ENCODE data around the gene KRT35. TPM values are rescaled to one million over a fixed set of nuclear protein-coding genes. Genes with fewer than 3 reads are reported as not detected.
"Not testable (repeated sequence)": the region's sequence is repeated elsewhere in the genome, so short reads cannot be mapped to it uniquely, and the experiment has no call there.

The KRT35 gene
- total and polyA plus RNA-seq, 2 donors (not counting 1 experiment from before 2014, with no cell fraction given) = not detected

- Histone ChIP-seq H4K20me1 (ENCODE audit: control insufficient read depth, extremely low read depth, insufficient read depth, low read length) (no peaks in the 10 kb centered on the region), H3K27me3 (ENCODE audit: control insufficient read depth, insufficient read depth, low read length) (peaks cover 5% of the 10 kb centered on the region), H3K36me3 (ENCODE audit: control insufficient read depth, insufficient read depth, low read length) (no peaks in the 10 kb centered on the region), H3K9ac (ENCODE audit: insufficient read depth, low read length) (no peak overlapping the region), H3K79me2 (ENCODE audit: control insufficient read depth, insufficient read depth, low read length) (no peaks in the 10 kb centered on the region), H3K4me3 (replicated peaks in 1 of 4; ENCODE audit: control extremely low read depth in 1 of 4, insufficient read depth in 1 of 4, low read depth in 3 of 4, low read length in 4 of 4) (no peak overlapping the region), H3K27ac (ENCODE audit: insufficient read depth, low read length) (no peak overlapping the region), H3K4me1 (ENCODE audit: control insufficient read depth, extremely low read depth, insufficient read depth, low read length) (no peaks in the 10 kb centered on the region), H2AFZ (ENCODE audit: low read length) (no peak overlapping the region), H3K9me3 (ENCODE audit: control insufficient read depth, insufficient read depth, low read depth, low read length) (no peaks in the 10 kb centered on the region), H3K4me2 (ENCODE audit: extremely low read depth, insufficient read depth, low read length) (no peak overlapping the region)
- no peak for DNase-seq (ENCODE audit: low read depth in 2 of 2)
- no peak for TF ChIP-seq EZH2 (IDR thresholded peaks at IDR 0.05; ENCODE audit: low read length, missing control alignments)
- no peak for TF ChIP-seq CTCF (conservative IDR thresholded peaks at IDR 0.05 in 1 of 2, IDR thresholded peaks at IDR 0.05 in 1 of 2; ENCODE audit: low read depth in 1 of 2, low read length in 2 of 2)
Measured at GRCh38 chr17:41433586-41433985, 47.4 kb downstream of the KRT35 start.

GRCh38 chr17:41430376-41430775 is 50.6 kb downstream of the KRT35 start:
- not testable (repeated sequence) for H3K27me3 ChIP-seq (ENCODE audit: control insufficient read depth, insufficient read depth, low read length); H3K4me2 ChIP-seq (ENCODE audit: extremely low read depth, insufficient read depth, low read length); H3K79me2 ChIP-seq (ENCODE audit: control insufficient read depth, insufficient read depth, low read length); H3K4me3 ChIP-seq (replicated peaks in 1 of 4; ENCODE audit: control extremely low read depth in 1 of 4, insufficient read depth in 1 of 4, low read depth in 3 of 4, low read length in 4 of 4); H3K36me3 ChIP-seq (ENCODE audit: control insufficient read depth, insufficient read depth, low read length); H3K4me1 ChIP-seq (ENCODE audit: control insufficient read depth, extremely low read depth, insufficient read depth, low read length); H3K27ac ChIP-seq (ENCODE audit: insufficient read depth, low read length); DNase-seq (ENCODE audit: low read depth in 2 of 2); H3K9ac ChIP-seq (ENCODE audit: insufficient read depth, low read length); H4K20me1 ChIP-seq (ENCODE audit: control insufficient read depth, extremely low read depth, insufficient read depth, low read length); H3K9me3 ChIP-seq (ENCODE audit: control insufficient read depth, insufficient read depth, low read depth, low read length); H2AFZ ChIP-seq (ENCODE audit: low read length)

GRCh38 chr17:41429667-41430066 is 51.3 kb downstream of the KRT35 start:
- H3K9me3 ChIP-seq (ENCODE audit: control insufficient read depth, insufficient read depth, low read depth, low read length) = no peaks in the 10 kb centered on the region
- H3K27ac ChIP-seq (ENCODE audit: insufficient read depth, low read length) = no peak overlapping the region
- H3K4me2 ChIP-seq (ENCODE audit: extremely low read depth, insufficient read depth, low read length) = no peak overlapping the region
- no peak overlapping the region for H3K9ac ChIP-seq (ENCODE audit: insufficient read depth, low read length)
- no peak overlapping the region for H3K4me3 ChIP-seq (replicated peaks in 1 of 4; ENCODE audit: control extremely low read depth in 1 of 4, insufficient read depth in 1 of 4, low read depth in 3 of 4, low read length in 4 of 4)
- H2AFZ ChIP-seq (ENCODE audit: low read length) = no peak overlapping the region
- H3K36me3 ChIP-seq (ENCODE audit: control insufficient read depth, insufficient read depth, low read length) = no peaks in the 10 kb centered on the region
- no peak for DNase-seq (ENCODE audit: low read depth in 2 of 2)
- no peaks in the 10 kb centered on the region for H3K4me1 ChIP-seq (ENCODE audit: control insufficient read depth, extremely low read depth, insufficient read depth, low read length)
- TF ChIP-seq EZH2 (IDR thresholded peaks at IDR 0.05; ENCODE audit: low read length, missing control alignments) (no peak), CTCF (conservative IDR thresholded peaks at IDR 0.05 in 1 of 2, IDR thresholded peaks at IDR 0.05 in 1 of 2; ENCODE audit: low read depth in 1 of 2, low read length in 2 of 2) (no peak)
- no peaks in the 10 kb centered on the region for H4K20me1 ChIP-seq (ENCODE audit: control insufficient read depth, extremely low read depth, insufficient read depth, low read length)
- peaks cover 5% of the 10 kb centered on the region for H3K27me3 ChIP-seq (ENCODE audit: control insufficient read depth, insufficient read depth, low read length)
- H3K79me2 ChIP-seq (ENCODE audit: control insufficient read depth, insufficient read depth, low read length) = no peaks in the 10 kb centered on the region
